Tongue (tissue), 2 donors: ENCODE measurements around the gene ATP8A2. TPM values are rescaled to one million over a fixed set of nuclear protein-coding genes. Genes with fewer than 3 reads are reported as not detected.
A peak's percentile ranks its signal among the peaks of the same experiment; 100 is the strongest.
"Not testable (repeated sequence)": the region's sequence is repeated elsewhere in the genome, so short reads cannot be mapped to it uniquely, and the experiment has no call there.

Experiments
- DNase-seq: peaks from one replicate; pipeline ENCODE4 v3.0.0-alpha.2; 2015
- total RNA-seq: library from RNA; depleted of rRNA; stranded (reverse); fragments of >200 nt; gene quantifications from one replicate; pipeline ENCODE4 v1.2.3, GENCODE V29; 2014

ATP8A2 gene
- 1.8 TPM for total RNA-seq

- no peak for DNase-seq
Observed at GRCh38 chr13:25371875-25372283, at the start of gene ATP8A2. ATP8A2 (plus strand) TSS chr13:25371974; CDS start chr13:25372213, 239 bp downstream.

GRCh38 chr13:25324100-25324499 lies 47.7 kb upstream of the ATP8A2 start:
- no peak for DNase-seq

GRCh38 chr13:25329706-25330105 lies 42.1 kb upstream of the ATP8A2 start:
- no peak for DNase-seq

GRCh38 chr13:25330541-25330940 lies 41.2 kb upstream of the ATP8A2 start:
- no peak for DNase-seq

GRCh38 chr13:25335856-25336255 lies 35.9 kb upstream of the ATP8A2 start:
- DNase-seq: no peak

GRCh38 chr13:25345576-25345975 lies 26.2 kb upstream of the ATP8A2 start:
- no peak for DNase-seq

- DNase-seq: no peak
Observed at GRCh38 chr13:25347151-25347550, 24.6 kb upstream of the ATP8A2 start.

- DNase-seq: no peak
Observed at GRCh38 chr13:25351404-25351803, 20.4 kb upstream of the ATP8A2 start.

- DNase-seq: no peak
Observed at GRCh38 chr13:25352230-25352629, 19.5 kb upstream of the ATP8A2 start.

- DNase-seq: no peak
Observed at GRCh38 chr13:25352806-25353205, 19.0 kb upstream of the ATP8A2 start.

GRCh38 chr13:25353344-25353743 lies 18.4 kb upstream of the ATP8A2 start:
- DNase-seq: no peak

GRCh38 chr13:25354377-25354776 lies 17.4 kb upstream of the ATP8A2 start:
- DNase-seq: no peak

GRCh38 chr13:25360443-25360842 lies 11.3 kb upstream of the ATP8A2 start:
- not testable (repeated sequence) for DNase-seq

- no peak for DNase-seq
Observed at GRCh38 chr13:25365720-25366235, 6.0 kb upstream of the ATP8A2 start.

GRCh38 chr13:25371158-25371874 lies 458 bp upstream of the ATP8A2 start:
- no peak for DNase-seq

- peak; percentile 15 for DNase-seq
Observed at GRCh38 chr13:25372284-25373081, 709 bp downstream of the ATP8A2 start.

- DNase-seq: peak; percentile 53
Observed at GRCh38 chr13:25375727-25376358, 4.1 kb downstream of the ATP8A2 start.

GRCh38 chr13:25377244-25377962 lies 5.6 kb downstream of the ATP8A2 start:
- peak; percentile 32 for DNase-seq

- no peak for DNase-seq
Observed at GRCh38 chr13:25378528-25378927, 6.8 kb downstream of the ATP8A2 start.

GRCh38 chr13:25379011-25379410 lies 7.2 kb downstream of the ATP8A2 start:
- no peak for DNase-seq

- no peak for DNase-seq
Observed at GRCh38 chr13:25380082-25380481, 8.3 kb downstream of the ATP8A2 start.

GRCh38 chr13:25380741-25381324 lies 9.1 kb downstream of the ATP8A2 start:
- no peak for DNase-seq
